Stimulated activated CD4-positive, alpha-beta T cell treated with anti-CD3 and anti-CD28 coated beads, Interleukin-4, amount 100 ng/mL, for 24 hours (primary cell): ENCODE results near the gene SACS.
A peak's percentile ranks its signal among the peaks of the same experiment; 100 is the strongest.
"Not testable (repeated sequence)": the region's sequence is repeated elsewhere in the genome, so short reads cannot be mapped to it uniquely, and the experiment has no call there.

Experiments
- DNase-seq: peaks from one replicate; pipeline ENCODE4 v3.0.0-alpha.2; 2020

Gene SACS

GRCh38 chr13:23401156-23401555 lies 32.3 kb downstream of the SACS start:
- DNase-seq, result not testable (repeated sequence)

GRCh38 chr13:23399347-23399746 lies 34.2 kb downstream of the SACS start:
- DNase-seq, result no peak

- no peak for DNase-seq
These were observed 38.7 kb downstream of the SACS start for GRCh38 chr13:23394821-23395220.

- DNase-seq, result no peak
These were observed 40.4 kb downstream of the SACS start for GRCh38 chr13:23392925-23393645.

- DNase-seq, result no peak
These were observed 41.2 kb downstream of the SACS start for GRCh38 chr13:23392313-23392712.

- no peak for DNase-seq
These were observed 41.8 kb downstream of the SACS start for GRCh38 chr13:23391752-23392151.

- DNase-seq, result no peak
These were observed 47.0 kb downstream of the SACS start for GRCh38 chr13:23386533-23386932.

- no peak for DNase-seq
These were observed 47.6 kb downstream of the SACS start for GRCh38 chr13:23385931-23386330.

GRCh38 chr13:23384111-23384510 lies 49.4 kb downstream of the SACS start:
- peak; percentile 26 for DNase-seq

- DNase-seq, result no peak
These were observed 50.4 kb downstream of the SACS start for GRCh38 chr13:23383151-23383550.

- DNase-seq, result no peak
These were observed 51.6 kb downstream of the SACS start for GRCh38 chr13:23381866-23382265.

- no peak for DNase-seq
These were observed 53.0 kb downstream of the SACS start for GRCh38 chr13:23380534-23380933.

- peak; percentile 76 for DNase-seq
These were observed 55.4 kb downstream of the SACS start for GRCh38 chr13:23377983-23378632.

- no peak for DNase-seq
These were observed 55.9 kb downstream of the SACS start for GRCh38 chr13:23377579-23377978.

GRCh38 chr13:23375001-23375971 lies 58.2 kb downstream of the SACS start:
- peak; percentile 97 for DNase-seq

GRCh38 chr13:23372264-23372906 lies 61.1 kb downstream of the SACS start:
- DNase-seq, result no peak

GRCh38 chr13:23367907-23368306 lies 65.6 kb downstream of the SACS start:
- DNase-seq, result no peak

- no peak for DNase-seq
These were observed 67.8 kb downstream of the SACS start for GRCh38 chr13:23365652-23366051.

GRCh38 chr13:23359882-23360281 lies 73.6 kb downstream of the SACS start:
- no peak for DNase-seq

GRCh38 chr13:23357349-23357748 lies 76.2 kb downstream of the SACS start:
- no peak for DNase-seq

GRCh38 chr13:23356368-23356767 lies 77.1 kb downstream of the SACS start:
- DNase-seq, result no peak

GRCh38 chr13:23354520-23354919 lies 79.0 kb downstream of the SACS start:
- DNase-seq, result no peak

- DNase-seq, result no peak
These were observed 81.3 kb downstream of the SACS start for GRCh38 chr13:23352161-23352560.
